ENCODE results near the gene ISYNA1. TPM values are rescaled to one million over a fixed set of nuclear protein-coding genes. Genes with fewer than 3 reads are reported as not detected.

ISYNA1 gene
- total and polyA plus RNA-seq, 2 of the 13 experiments (the other 11 are each of a cell fraction or from before 2014, with no cell fraction given) = 29.6 to 48.5 TPM

GRCh38 chr19:18388100-18388959 lies 49.6 kb downstream of the ISYNA1 start (continued):
- TF ChIP-seq, protein P1, sequence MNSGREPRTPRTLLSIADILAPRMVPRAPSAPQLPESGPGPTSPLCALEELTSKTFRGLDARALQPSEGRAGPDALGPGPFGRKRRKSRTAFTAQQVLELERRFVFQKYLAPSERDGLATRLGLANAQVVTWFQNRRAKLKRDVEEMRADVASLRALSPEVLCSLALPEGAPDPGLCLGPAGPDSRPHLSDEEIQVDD (CRISPR knock-in tag; IDR thresholded peaks at IDR 0.05; ENCODE audit: borderline replicate concordance) = peak; percentile 56; the same call in 1 of the 2 replicates
- TF ChIP-seq THYN1 (CRISPR knock-in tag; IDR thresholded peaks at IDR 0.05; ENCODE audit: borderline replicate concordance, low read depth) (0 out of 2 replicates have a peak, but pooled peaks have one; percentile 39), ZNF562 (CRISPR knock-in tag; IDR thresholded peaks at IDR 0.05; ENCODE audit: borderline replicate concordance) (0 out of 2 replicates have a peak, but pooled peaks have one; percentile 55), ZNF766 (CRISPR knock-in tag; IDR thresholded peaks at IDR 0.05; ENCODE audit: borderline replicate concordance) (peak; percentile 79), ZNF543 (CRISPR knock-in tag; IDR thresholded peaks at IDR 0.05) (peak; percentile 83; the same call in 1 of the 2 replicates), ZNF317 (CRISPR knock-in tag; IDR thresholded peaks at IDR 0.05) (peak; percentile 68; the same call in 1 of the 2 replicates), MYNN (CRISPR knock-in tag; IDR thresholded peaks at IDR 0.05; ENCODE audit: low read depth) (no peak), JARID2 (CRISPR knock-in tag; IDR thresholded peaks at IDR 0.05; ENCODE audit: insufficient replicate concordance) (no peak), IKZF5 (CRISPR knock-in tag; IDR thresholded peaks at IDR 0.05) (peak; percentile 76), ZNF598 (CRISPR knock-in tag; IDR thresholded peaks at IDR 0.05; ENCODE audit: borderline replicate concordance) (0 out of 2 replicates have a peak, but pooled peaks have one; percentile 38), ZFP36L1 (CRISPR knock-in tag; IDR thresholded peaks at IDR 0.05) (no peak; the same call in none of the 2 replicates), ZNF709 (CRISPR knock-in tag; IDR thresholded peaks at IDR 0.05) (no peak; the same call in 1 of the 2 replicates)
- TF ChIP-seq, protein P2, sequence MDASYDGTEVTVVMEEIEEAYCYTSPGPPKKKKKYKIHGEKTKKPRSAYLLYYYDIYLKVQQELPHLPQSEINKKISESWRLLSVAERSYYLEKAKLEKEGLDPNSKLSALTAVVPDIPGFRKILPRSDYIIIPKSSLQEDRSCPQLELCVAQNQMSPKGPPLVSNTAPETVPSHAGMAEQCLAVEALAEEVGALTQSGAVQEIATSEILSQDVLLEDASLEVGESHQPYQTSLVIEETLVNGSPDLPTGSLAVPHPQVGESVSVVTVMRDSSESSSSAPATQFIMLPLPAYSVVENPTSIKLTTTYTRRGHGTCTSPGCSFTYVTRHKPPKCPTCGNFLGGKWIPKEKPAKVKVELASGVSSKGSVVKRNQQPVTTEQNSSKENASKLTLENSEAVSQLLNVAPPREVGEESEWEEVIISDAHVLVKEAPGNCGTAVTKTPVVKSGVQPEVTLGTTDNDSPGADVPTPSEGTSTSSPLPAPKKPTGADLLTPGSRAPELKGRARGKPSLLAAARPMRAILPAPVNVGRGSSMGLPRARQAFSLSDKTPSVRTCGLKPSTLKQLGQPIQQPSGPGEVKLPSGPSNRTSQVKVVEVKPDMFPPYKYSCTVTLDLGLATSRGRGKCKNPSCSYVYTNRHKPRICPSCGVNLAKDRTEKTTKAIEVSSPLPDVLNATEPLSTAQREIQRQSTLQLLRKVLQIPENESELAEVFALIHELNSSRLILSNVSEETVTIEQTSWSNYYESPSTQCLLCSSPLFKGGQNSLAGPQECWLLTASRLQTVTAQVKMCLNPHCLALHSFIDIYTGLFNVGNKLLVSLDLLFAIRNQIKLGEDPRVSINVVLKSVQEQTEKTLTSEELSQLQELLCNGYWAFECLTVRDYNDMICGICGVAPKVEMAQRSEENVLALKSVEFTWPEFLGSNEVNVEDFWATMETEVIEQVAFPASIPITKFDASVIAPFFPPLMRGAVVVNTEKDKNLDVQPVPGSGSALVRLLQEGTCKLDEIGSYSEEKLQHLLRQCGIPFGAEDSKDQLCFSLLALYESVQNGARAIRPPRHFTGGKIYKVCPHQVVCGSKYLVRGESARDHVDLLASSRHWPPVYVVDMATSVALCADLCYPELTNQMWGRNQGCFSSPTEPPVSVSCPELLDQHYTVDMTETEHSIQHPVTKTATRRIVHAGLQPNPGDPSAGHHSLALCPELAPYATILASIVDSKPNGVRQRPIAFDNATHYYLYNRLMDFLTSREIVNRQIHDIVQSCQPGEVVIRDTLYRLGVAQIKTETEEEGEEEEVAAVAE (CRISPR knock-in tag; IDR thresholded peaks at IDR 0.05; ENCODE audit: borderline replicate concordance) = no peak
- TF ChIP-seq, protein P3, sequence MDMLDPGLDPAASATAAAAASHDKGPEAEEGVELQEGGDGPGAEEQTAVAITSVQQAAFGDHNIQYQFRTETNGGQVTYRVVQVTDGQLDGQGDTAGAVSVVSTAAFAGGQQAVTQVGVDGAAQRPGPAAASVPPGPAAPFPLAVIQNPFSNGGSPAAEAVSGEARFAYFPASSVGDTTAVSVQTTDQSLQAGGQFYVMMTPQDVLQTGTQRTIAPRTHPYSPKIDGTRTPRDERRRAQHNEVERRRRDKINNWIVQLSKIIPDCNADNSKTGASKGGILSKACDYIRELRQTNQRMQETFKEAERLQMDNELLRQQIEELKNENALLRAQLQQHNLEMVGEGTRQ (IDR thresholded peaks at IDR 0.05; ENCODE audit: low read depth, low read length) = no peak
- TF ChIP-seq, protein P3 (CRISPR knock-in tag; IDR thresholded peaks at IDR 0.05; ENCODE audit: borderline replicate concordance) = no peak
